ENCODE results near the gene CSTF2.
"Not testable (repeated sequence)": the region's sequence is repeated elsewhere in the genome, so short reads cannot be mapped to it uniquely, and the experiment has no call there.

CSTF2 gene, protein sequence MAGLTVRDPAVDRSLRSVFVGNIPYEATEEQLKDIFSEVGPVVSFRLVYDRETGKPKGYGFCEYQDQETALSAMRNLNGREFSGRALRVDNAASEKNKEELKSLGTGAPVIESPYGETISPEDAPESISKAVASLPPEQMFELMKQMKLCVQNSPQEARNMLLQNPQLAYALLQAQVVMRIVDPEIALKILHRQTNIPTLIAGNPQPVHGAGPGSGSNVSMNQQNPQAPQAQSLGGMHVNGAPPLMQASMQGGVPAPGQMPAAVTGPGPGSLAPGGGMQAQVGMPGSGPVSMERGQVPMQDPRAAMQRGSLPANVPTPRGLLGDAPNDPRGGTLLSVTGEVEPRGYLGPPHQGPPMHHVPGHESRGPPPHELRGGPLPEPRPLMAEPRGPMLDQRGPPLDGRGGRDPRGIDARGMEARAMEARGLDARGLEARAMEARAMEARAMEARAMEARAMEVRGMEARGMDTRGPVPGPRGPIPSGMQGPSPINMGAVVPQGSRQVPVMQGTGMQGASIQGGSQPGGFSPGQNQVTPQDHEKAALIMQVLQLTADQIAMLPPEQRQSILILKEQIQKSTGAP

GRCh38 chrX:100819837-100820666 is at the start of gene CSTF2:
TSS of gene CSTF2 (plus strand) at chrX:100820391. CDS start at chrX:100820417, 26 bp downstream.
- peak; percentile 80 for DNase-seq (ENCODE audit: low spot score)
- TF ChIP-seq CTCF (IDR thresholded peaks at IDR 0.05; ENCODE audit: borderline replicate concordance, control extremely low read depth, extremely low read depth, insufficient read depth, missing control alignments): no peak
- in situ Hi-C loops (cut with MboI; ENCODE audit: low sequenced_read_pairs, unreplicated experiment): no loop called here

DNA sequence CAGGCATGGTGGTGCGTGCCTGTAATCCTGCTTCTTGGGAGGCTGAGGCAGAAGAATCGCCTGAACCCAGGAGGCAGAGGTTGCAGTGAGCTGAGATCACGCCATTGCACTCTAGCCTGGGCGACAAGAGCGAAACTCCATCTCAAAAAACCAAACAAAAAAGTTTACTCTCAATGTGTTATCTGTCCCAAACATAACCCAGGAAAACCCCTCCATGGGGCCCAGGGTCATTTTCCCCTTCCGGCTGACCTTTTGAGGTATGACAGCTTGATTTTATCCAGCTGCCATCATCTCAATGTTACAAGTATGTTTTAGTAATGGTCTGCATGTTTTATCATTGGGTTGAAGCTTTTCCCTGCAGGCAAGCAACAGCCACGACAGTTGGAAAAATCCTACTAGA is 23.8 kb upstream of the CSTF2 start:
- DNase-seq (ENCODE audit: low spot score); in situ Hi-C loops (cut with MboI; ENCODE audit: low sequenced_read_pairs, unreplicated experiment): not testable (repeated sequence)

DNA sequence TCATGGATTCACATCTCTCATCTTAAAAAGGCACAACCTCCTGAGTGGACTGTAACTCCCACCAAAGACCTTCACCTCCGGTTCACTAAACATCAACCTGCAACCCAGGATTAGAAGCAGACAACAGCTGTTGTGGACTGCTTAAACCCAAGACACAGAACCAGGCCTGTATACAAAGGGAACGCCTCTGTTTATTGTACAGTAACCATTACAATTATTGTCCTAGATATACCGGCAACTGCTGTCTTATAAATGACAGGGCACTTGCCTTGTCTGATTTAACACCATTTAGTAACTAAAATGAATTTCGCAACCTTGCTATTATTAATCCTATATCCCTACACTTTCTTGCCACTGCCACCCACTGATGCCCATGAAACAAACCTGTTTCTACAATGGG is 22.8 kb upstream of the CSTF2 start:
- DNase-seq (ENCODE audit: low spot score): no peak
- no peak for TF ChIP-seq CTCF (IDR thresholded peaks at IDR 0.05; ENCODE audit: borderline replicate concordance, control extremely low read depth, extremely low read depth, insufficient read depth, missing control alignments)
- in situ Hi-C loops (cut with MboI; ENCODE audit: low sequenced_read_pairs, unreplicated experiment): no loop called here

- TF ChIP-seq CTCF (IDR thresholded peaks at IDR 0.05; ENCODE audit: borderline replicate concordance, control extremely low read depth, extremely low read depth, insufficient read depth, missing control alignments): no peak
- DNase-seq (ENCODE audit: low spot score): no peak
- in situ Hi-C loops (cut with MboI; ENCODE audit: low sequenced_read_pairs, unreplicated experiment): no loop called here
These were observed 21.5 kb upstream of the CSTF2 start for GRCh38 chrX:100798484-100799214.

GRCh38 chrX:100802843-100803242 is 17.3 kb upstream of the CSTF2 start:
- DNase-seq (ENCODE audit: low spot score): no peak
- in situ Hi-C loops (cut with MboI; ENCODE audit: low sequenced_read_pairs, unreplicated experiment): no loop called here
- TF ChIP-seq CTCF (IDR thresholded peaks at IDR 0.05; ENCODE audit: borderline replicate concordance, control extremely low read depth, extremely low read depth, insufficient read depth, missing control alignments): no peak

DNA sequence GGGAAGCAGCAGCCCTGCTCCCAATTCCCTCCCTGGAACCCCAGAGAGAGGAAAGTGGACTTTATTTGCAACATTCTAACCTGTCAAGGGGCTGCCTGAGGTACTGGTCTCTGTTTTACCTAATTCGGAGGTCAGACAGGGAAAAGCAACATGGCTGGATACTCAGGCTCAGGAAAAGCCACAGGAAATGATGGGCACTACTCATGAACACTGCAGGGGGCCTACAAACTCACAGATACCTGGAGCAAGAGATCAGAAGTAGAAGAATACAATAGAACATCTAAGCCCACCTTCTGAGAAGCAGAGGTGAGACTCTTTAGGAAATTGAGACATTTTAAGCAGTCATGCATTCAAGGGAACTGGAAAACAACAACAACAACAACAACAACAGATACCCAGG is 15.4 kb upstream of the CSTF2 start:
- in situ Hi-C loops (cut with MboI; ENCODE audit: low sequenced_read_pairs, unreplicated experiment): no loop called here
- no peak for DNase-seq (ENCODE audit: low spot score)
- no peak for TF ChIP-seq CTCF (IDR thresholded peaks at IDR 0.05; ENCODE audit: borderline replicate concordance, control extremely low read depth, extremely low read depth, insufficient read depth, missing control alignments)

DNA sequence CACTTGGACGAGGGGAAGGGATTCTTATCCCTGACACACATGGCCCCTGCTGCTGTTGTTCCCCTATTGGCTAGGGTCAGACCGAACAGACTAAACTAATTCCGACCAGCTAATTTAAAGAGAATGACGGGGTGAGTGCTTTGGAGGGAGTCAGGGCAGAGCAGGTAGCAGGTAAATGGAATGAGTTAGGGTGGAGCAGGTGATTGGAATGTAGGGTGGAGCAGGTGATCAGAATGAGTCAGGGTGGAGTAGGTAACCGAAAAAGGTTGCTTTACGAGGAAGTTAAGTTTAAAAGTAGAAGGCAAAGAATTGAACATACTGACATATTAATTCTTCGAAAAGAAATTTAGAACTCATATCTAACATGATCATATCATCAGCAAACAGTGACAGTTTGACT is 11.9 kb upstream of the CSTF2 start:
- in situ Hi-C loops (cut with MboI; ENCODE audit: low sequenced_read_pairs, unreplicated experiment); DNase-seq (ENCODE audit: low spot score): not testable (repeated sequence)
